NCI-H2196 (cell line): Measurements from ENCODE around the gene EIF3B.
"Not testable (repeated sequence)": the region's sequence is repeated elsewhere in the genome, so short reads cannot be mapped to it uniquely, and the experiment has no call there.

Experiments
- DNase-seq: peaks from one replicate; lab custom pipeline; 2025; ENCODE audit not compliant: unreplicated experiment; lab: John Stamatoyannopoulos, UW

Gene EIF3B

DNA sequence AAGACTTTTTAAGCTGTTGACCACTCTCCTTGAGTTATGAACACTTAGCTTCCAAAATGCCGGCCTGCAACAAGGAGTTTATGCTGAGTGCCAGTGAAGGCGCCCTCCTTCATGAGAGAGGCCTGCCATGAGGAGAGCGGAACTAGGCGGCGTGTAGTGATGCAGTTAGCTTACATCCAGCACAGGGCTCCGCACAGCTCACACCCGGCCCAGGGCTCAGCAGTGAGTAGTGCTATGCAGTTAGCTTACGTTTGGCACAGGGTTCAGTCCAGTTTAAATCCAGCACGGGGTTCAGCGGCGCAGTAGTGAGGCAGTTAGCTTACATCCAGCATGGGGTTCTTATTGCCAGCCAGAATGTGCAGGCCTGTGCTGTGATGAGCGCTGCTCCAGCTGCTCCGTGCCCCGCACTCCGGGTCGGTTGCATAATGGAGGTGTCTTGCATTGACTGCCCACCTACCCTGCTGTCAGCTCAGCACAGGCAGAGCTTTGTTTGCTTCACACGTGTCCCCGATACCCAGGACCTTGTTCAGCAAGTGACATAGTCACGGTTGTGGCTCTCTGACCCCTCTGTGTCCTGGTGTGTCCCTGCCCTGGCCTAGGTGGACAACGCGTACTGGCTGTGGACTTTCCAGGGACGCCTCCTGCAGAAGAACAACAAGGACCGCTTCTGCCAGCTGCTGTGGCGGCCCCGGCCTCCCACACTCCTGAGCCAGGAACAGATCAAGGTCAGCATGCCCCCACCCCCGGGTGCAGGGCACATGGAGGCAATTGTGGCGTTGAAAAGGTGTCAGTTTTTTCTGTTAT, 21.9 kb downstream of the EIF3B start:
- DNase-seq, result no peak

DNA sequence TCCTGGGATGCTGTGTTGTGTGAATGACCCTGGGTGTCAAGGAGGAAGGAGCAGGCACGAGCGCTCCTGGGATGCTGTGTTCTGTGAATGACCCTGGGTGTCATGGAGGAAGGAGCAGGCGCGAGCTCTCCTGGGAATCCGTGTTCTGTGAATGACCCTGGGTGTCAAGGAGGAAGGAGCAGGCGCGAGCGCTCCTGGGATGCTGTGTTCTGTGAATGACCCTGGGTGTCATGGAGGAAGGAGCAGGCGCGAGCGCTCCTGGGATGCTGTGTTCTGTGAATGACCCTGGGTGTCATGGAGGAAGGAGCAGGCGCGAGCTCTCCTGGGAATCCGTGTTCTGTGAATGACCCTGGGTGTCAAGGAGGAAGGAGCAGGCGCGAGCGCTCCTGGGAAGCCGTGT, 22.9 kb downstream of the EIF3B start:
- not testable (repeated sequence) for DNase-seq

DNA sequence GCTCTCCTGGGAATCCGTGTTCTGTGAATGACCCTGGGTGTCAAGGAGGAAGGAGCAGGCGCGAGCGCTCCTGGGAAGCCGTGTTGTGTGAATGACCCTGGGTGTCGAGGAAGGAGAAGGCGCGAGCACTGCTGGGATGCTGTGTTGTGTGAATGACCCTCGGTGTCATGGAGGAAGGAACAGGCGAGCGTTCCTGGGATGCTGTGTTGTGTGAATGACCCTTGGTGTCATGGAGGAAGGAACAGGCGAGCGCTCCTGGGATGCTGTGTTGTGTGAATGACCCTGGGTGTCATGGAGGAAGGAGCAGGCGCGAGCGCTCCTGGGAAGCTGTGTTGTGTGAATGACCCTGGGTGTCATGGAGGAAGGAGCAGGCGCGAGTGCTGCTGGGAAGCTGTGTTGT, 23.5 kb downstream of the EIF3B start:
- not testable (repeated sequence) for DNase-seq

DNA sequence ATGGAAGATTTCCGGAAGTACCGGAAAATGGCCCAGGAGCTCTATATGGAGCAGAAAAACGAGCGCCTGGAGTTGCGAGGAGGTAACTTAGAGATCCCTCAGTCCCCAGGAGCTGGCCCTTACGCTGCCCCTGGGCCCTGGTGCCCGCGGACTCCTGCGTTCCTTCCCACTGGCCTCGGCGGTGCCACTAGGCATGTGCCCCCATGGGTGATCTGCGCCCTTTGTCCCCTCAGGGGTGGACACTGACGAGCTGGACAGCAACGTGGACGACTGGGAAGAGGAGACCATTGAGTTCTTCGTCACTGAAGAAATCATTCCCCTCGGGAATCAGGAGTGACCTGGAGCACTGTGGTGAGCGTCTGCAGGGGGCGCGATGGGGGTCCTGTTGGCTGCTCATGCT, 24.5 kb downstream of the EIF3B start:
- no peak for DNase-seq

DNA sequence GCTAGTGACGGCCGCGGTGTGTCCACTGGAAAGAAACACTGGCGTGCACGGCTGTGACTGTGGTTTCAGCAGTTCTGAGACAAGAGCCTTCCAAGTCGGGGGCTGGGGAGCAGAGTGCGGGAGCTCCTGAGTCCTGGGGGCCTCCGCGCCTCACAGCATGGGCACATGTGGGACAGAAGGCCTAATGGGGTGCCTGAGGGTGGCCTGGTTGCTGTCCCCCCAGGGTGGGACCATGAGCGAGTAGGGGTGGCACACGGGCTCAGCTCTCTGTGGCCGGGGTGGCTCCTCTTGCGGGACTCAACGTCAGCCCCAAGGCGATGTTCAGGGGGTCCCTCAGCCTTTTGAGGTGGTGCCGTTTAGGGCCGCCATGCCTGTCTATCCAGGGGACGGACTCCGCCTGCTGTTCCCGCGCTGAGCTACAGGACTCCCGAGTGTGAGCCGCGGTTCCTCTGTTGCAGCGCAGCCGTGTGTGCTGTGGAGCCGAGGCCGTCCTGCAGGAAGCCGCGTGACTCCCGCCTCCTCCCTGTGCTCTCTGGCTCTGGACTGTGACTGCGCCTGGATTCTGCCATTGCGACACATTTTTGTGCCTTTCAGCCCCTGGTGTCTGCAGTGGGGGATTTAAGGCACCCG, 25.3 kb downstream of the EIF3B start:
- no peak for DNase-seq

DNA sequence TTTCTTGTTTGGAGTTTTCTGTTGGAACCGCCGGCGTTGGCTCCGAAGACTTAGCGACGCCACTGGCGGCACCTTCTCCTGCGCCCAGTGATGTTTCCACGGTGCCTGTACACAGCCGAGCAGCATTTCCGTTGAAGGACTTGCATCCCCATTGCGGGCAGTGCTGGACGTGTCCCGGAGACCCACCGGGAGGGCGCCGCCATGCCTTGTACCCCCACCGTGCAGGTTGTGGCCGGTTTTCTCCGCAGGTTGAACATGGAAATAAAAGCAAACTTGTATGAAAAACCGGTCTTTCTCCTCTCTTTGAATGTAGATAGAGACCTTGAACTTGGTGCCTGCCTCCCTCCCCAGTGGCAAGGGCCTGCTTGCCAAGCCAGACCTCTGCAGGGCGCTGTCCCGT, 25.8 kb downstream of the EIF3B start:
- DNase-seq, result no peak

DNA sequence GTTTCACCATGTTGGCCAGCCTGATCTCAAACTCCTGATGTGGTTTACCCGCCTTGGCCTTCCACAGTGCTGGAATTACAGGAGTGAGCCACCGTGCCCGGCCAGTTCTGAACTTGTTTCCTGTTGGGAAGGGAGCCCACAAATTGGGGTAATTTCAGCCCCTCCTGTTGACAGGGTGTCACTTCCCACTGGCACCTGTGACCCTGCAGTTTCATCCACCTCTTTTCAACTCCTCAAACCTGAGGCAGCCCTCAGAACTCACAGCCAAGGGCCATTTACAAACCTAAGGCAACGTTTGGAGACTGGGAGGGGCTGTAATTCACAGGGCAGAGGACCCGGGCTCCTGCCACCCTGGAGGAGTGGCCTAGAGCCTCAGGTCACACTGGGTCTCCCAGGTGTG, 26.6 kb downstream of the EIF3B start:
- DNase-seq, result no peak

DNA sequence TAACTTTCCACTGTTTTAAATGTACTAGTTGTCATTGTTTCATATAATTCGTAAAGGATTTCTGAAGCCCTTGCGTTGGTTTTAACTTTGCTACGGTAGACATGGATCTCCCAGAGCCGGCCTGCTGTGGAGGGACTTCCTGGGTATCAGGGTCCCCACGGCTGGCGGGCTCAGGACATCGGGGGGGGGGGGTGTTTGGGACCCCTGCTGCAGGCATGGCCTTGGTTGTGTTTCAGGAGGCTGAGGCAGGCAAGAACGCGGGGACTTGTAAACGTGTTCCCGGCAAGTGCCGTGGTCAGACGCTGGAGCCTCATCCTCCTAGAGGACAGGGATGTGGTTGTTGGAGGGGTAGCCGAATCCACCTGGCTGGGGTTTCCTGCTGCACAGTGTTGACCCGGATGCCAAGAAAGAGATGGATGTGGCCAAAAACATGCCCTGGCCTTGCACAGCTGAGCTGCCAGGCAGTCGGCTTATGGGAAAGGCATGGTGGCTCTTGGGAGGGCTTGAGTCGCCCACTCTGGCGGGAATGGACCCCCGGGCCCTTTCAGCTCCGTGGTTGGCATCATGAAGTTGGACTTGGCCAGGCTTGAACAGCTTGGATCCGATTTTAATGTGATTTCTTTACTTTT, 27.4 kb downstream of the EIF3B start:
- DNase-seq, result no peak

DNA sequence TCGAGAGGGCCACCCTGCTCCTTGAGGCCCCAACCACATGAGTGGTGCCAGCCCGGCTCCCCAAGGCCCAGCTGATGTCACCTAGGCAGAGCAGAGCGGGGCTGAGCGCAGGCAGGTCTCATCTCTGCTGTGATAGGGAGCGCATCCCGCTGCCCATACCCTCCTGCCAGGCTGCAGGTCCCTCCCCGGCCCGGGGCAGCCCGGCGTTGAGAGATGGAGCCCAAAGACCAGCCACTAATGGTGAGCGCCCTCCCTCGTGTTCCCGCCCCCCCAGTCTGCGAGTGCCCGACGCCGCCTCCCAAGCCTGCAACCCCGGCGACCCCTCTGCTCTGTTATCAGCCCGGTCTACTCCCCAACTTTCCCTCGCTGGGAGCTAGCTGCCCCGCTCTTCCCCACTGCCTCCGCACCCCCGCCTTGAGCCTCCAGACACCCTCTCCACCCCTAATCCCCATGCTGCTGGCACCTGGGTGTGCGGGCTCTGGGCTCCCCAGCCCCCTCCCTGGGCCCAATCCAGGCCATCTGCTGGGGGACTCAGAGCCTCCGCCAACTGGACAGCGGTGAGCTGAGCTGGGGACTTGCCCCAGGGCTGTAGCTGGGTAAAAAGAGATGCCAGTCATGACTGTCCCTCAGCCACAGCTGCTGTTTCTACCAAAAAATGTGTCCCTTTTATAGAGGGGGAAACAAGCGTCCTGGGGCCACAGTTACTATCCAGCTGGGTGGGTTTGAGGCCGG, 29.1 kb downstream of the EIF3B start:
- no peak for DNase-seq

DNA sequence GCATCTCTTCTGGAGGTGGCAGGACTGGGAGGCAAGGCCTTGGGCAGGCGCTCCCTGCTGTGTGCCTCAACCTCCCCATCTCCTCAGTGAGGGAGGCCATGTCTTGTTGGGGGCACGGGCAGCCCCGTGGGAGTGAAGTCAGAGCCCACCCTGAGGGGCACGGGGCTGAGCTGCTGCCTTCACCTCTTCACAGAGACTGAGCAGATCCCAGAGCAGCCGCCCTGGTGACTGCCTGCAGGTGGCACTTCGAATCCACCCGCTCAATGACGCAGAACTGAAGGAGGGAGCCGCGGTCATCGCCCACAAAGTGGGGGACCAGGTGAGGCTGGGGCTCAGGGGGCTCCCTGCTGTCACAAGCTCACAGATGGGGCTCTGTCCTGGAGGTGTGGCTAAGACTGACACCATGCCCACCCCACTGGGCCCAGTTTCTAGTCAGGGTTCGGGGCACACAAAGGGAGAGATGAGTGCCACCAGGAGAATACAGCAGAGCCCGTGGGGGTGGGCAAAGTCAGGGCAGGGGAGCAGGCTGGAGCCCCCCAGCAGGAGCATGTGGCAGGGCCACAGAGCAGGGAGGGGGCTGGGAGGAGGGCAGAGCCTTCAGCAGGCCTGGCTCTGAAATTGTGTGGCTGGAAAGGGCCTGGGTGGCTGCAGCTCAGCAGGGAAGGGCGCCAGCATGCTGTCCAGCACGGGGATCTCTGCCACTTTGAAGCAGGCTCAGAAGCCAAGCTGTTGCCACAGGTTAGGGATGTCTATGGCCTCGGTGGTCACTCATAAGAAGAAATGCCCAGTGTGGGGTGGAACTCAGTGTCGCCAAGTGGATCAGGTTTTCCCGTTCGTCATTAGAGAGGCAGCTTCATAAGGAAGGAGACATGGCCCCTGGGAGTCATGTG, 30.0 kb downstream of the EIF3B start:
- DNase-seq, result no peak

DNA sequence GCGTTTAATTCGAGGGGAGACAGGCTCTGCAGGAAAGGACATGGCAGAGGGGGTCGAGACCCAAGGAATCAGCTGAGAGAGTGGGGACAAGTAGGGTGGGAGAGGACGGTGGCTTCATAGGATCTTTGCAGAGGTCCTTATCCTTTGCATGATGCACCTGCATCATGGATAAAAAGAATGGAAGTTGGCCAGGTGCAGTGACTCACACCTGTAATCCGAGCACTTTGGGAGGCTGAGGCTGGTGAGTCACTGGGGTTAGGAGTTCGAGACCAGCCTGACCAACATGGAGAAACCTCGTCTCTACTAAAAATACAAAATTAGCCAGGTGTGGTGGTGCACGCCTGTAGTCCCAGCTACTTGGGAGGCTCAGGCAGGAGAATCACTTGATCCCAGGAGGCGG, 31.5 kb downstream of the EIF3B start:
- peak; percentile 10 for DNase-seq

DNA sequence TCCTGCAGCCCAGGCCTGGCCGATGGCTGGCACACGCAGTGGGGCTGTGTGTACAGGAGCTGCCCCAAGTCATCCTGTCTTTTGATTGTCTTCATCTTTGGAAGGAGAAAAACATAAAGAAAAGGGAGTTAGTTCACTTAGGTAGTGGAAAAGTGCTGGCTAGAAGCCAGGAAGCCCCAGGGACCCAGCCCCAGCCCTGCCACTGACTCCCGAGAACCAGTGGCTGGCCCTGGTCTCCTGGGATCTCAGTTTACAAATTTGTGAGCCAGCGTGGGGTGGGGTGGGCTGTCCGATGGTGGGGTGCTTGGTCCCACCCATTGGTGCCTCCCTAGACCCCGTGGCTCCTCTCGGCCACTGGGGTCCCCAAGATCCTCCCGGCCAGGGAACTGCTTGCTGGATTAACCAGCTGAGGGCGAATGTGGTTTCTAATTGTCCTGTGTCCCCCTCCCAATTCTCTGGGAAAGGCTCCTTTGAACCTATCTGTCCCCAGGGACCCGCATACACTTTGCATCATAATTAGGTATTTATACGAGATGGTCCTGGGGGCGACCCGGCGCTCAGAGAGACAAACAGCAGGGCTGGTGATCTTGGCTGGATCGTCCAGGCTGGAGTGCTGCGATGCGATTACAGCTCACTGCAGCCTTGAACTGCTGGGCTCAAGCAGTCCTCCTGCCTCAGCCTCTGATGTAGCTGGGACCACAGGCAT, 32.5 kb downstream of the EIF3B start:
- DNase-seq, result no peak

DNA sequence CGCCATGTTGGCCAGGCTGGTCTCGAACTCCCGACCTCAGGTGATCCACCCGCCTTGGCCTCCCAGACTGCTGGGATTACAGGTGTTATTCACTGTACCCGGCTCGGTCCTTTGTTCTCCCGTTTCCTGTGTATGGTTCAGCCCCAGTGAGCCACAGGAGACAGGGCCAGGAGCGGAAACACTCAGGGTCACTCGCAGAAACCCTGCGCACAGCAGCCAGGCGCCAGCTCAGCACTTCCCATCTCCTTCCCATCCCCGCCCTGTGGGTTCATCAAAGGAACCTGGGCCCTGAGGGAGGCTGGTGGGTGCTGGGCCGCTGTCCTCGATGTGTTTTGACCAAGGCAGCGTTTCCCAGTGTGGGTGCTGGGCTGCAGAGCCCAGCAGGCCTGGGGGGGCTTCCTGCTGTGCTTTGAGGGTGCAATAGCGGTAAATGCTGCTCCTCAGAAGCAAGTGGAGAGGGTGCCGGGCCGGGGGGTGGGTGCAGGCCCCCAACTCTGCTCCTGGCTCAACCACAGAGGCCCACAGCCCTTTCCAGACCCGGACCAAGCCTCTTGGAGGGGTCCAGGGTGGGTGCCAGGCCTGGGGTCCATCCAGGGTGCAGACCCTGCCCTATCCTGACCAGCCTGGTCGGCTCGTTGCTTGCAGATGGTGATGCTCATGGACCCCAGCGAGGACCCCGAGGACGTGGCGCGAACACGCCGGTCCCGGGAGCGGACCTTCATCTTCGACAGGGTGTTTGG, 33.4 kb downstream of the EIF3B start:
- DNase-seq, result no peak

DNA sequence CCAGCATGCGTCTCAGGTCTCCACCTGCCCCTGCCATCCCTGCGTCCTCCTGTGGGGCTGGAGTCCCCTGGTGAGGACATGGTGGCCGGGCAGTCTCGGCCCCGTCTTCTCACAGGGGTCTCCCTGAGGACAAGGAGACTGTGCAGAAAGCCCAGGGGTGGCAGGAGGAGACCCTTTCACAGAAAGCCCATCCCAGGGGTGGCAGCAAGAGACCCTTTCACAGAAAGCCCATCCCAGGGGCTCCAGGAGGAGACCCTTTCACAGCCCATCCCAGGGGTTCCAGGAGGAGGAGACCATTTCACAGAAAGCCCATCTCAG, 34.0 kb downstream of the EIF3B start:
- no peak for DNase-seq

DNA sequence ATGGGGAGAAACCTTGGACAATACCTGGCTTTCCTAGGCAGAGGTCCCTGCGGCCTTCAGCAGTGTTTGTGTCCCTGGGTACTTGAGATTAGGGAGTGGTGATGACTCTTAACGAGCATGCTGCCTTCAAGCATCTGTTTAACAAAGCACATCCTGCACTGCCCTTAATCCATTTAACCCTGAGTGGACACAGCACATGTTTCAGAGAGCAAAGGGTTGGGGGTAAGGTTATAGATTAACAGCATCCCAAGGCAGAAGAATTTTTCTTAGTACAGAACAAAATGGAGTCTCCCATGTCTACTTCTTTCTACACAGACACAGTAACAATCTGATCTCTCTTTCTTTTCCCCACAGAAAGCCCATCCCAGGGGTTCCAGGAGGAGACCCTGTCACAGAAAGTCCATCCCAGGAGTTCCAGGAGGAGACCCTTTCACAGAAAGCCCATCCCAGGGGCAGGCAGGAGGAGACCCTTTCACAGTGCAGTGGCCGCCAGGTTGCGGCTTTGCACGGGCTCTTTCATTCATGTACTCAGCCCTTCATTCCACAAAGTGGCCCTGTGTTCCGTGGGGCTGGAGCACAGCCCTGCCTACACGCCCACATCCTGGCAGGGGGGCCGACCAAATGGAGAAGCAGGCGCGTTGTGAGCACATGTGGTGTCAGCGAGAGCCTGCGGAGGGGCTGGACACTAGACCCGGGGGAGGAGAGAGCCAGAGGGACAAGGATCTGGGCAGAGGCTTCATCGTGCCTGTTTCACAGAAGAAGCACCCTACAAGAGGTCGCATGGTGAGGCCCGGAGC, 35.6 kb downstream of the EIF3B start:
- not testable (repeated sequence) for DNase-seq

DNA sequence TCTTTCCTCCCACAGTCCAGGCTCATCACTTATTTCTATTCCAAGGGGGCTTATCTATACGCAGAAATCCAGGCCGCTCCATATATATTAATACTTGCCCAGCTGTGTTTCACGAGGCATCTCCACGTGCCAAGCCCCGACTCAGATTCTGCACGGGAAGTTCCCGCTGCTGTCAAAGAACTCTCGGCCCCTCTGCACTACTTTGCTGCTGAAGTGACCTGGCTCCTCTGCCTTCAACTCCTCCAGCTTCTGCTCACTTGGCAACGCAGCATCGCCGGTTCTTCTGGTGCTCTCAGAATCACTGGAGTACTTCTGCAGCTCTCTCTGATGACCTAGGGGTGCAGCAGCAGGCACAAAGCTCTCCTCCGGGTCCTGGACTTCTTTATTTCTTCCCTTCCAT, 39.1 kb downstream of the EIF3B start:
- no peak for DNase-seq

DNA sequence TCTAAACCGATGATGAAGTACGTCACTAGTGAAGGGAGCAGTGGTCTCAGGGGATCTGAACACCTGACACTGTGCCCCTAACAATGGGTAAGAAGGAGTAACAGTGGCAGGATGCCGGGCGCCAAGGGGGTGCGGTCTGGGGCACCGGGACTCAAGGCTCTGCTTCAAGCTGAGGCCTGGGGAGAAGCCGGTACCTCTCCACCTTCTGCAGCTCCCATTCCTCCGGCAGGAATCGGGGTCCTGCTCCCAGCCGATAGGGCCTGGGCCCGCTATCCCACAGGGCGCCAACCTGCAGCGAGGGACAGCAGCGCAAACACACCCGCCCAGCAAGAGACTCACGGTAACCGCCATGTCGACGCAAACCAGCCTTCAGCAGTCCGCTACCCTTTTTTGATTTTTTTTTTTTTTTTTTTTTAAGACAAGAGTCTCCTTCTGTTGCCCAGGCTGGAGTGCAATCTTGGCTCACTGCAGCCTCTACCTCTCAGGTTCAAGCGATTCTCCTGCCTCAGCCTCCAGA, 40.0 kb downstream of the EIF3B start:
- no peak for DNase-seq

DNA sequence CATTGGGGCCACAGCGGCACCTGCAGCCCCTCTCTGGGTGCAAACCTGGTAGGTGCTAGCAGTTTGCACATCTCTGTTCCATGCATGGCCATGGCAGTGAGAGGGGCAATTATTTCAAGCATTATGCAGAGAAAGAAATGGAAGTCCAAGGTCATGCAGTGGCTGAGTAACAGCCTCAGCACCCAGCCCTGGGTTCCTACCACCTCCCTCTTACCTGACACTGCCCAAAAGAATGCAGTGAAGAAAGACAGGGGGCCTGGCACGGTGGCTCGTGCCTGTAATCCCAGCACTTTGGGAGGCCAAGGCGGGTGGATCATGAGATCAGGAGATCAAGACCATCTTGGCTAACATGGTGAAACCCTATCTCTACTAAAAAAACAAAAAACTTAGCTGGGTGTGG, 43.9 kb downstream of the EIF3B start:
- no peak for DNase-seq
